Activated naive CD8-positive, alpha-beta T cell treated with anti-CD3 and anti-CD28 coated beads, Interleukin-2, amount 10 ng/mL, durations not matched to agents 7 days and 5 days (primary cell): ENCODE measurements around the gene CCNL2. TPM values are rescaled to one million over a fixed set of nuclear protein-coding genes. Genes with fewer than 3 reads are reported as not detected.

Experiments
- ATAC-seq: fragments of 150-1000 bp; cut with Tn5 transposase; one replicate; pipeline ENCODE4 v1.10.0; 2021; ENCODE audit warnings: low read depth, moderate library complexity
- POLR2A ChIA-PET: fragments of 350-600 bp; sonication (Branson Sonifier 250); formaldehyde crosslinking; loops from one replicate; lab custom pipeline; 2021; ENCODE audit warnings: antibody characterized with exemption; lab: Charles Lee
- DNase-seq: peaks from one replicate; pipeline ENCODE4 v3.0.0; 2021
- H3K27ac Mint-ChIP-seq: one replicate; pipeline ENCODE4 v1.8.0; 2022; ENCODE audit warnings: mild to moderate bottlenecking, mixed read lengths
- H3K27me3 Mint-ChIP-seq: one replicate; pipeline ENCODE4 v1.8.0; 2022; ENCODE audit warnings: mild to moderate bottlenecking, moderate library complexity, mixed read lengths
- H3K36me3 Mint-ChIP-seq: one replicate; pipeline ENCODE4 v1.8.0; 2021; ENCODE audit warnings: mild to moderate bottlenecking, mixed read lengths
- H3K4me1 Mint-ChIP-seq: one replicate; pipeline ENCODE4 v1.8.0; 2021; ENCODE audit warnings: mixed read lengths
- H3K4me3 Mint-ChIP-seq: one replicate; pipeline ENCODE4 v1.8.0; 2022; ENCODE audit warnings: mild to moderate bottlenecking, moderate library complexity, mixed read lengths
- H3K9me3 Mint-ChIP-seq: one replicate; pipeline ENCODE4 v1.8.0; 2021; ENCODE audit warnings: mixed read lengths
- microRNA-seq: library from miRNA; unstranded; fragments of <30 nt; microRNA quantifications from one replicate; pipeline ENCODE4 v1.2.0, GENCODE V29; 2022
- total RNA-seq, 2 experiments: library from RNA; stranded (reverse); gene quantifications; one replicate each; pipeline ENCODE4 v1.2.3, GENCODE V29; 2021

CCNL2 gene
- total RNA-seq, 2 experiments from 2014 or later, result 201 to 211 TPM

GRCh38 chr1:1336446-1336845, 62.7 kb downstream of the CCNL2 start:
- H3K4me3 Mint-ChIP-seq, result no peak overlapping the region
- no peak overlapping the region for H3K27ac Mint-ChIP-seq
- no peaks in the 10 kb centered on the region for H3K4me1 Mint-ChIP-seq
- peaks cover 9% of the 10 kb centered on the region for H3K36me3 Mint-ChIP-seq
- H3K9me3 Mint-ChIP-seq, result no peaks in the 10 kb centered on the region
- no peaks in the 10 kb centered on the region for H3K27me3 Mint-ChIP-seq
- ATAC-seq (no peak), DNase-seq (no peak)
- POLR2A ChIA-PET, result no interaction called here

- no peaks in the 10 kb centered on the region for H3K4me1 Mint-ChIP-seq
- H3K27me3 Mint-ChIP-seq, result no peaks in the 10 kb centered on the region
- H3K9me3 Mint-ChIP-seq, result no peaks in the 10 kb centered on the region
- no peak overlapping the region for H3K4me3 Mint-ChIP-seq
- ATAC-seq (no peak), DNase-seq (no peak)
- POLR2A ChIA-PET, result no interaction called here
- H3K27ac Mint-ChIP-seq, result no peak overlapping the region
- peaks cover 4% of the 10 kb centered on the region for H3K36me3 Mint-ChIP-seq
Observed at GRCh38 chr1:1335792-1336248, 63.3 kb downstream of the CCNL2 start.

Small RNAs within 50 kb of the gene (microRNA-seq; reads per million reads assigned to microRNA genes)
- not detected for gene MIR6808

Other genes with a start within 250 kb of the CCNL2 start
- gene TTLL10, start 225.5 kb downstream of the CCNL2 start, total RNA-seq, result not detected
- gene TNFRSF18, start 192.7 kb downstream of the CCNL2 start, total RNA-seq, result 10 to 100 TPM; 11.4 to 15.0 TPM
- 1 to 10 TPM; 2.4 to 3.1 TPM for gene TNFRSF4, start 185.2 kb downstream of the CCNL2 start, total RNA-seq
- gene SDF4, start 167.3 kb downstream of the CCNL2 start, total RNA-seq, result 100 to 1,000 TPM in 1 of 2 experiments, 10 to 100 TPM in 1; 99.1 to 103 TPM
- 10 to 100 TPM; 19.1 to 19.6 TPM for gene B3GALT6, start 167.1 kb downstream of the CCNL2 start, total RNA-seq
- gene C1QTNF12, start 152.6 kb downstream of the CCNL2 start, total RNA-seq, result 1 to 10 TPM; 2.2 to 4.4 TPM
- gene UBE2J2, start 125.5 kb downstream of the CCNL2 start, total RNA-seq, result 10 to 100 TPM; 75.7 to 78.1 TPM
- 1 to 10 TPM; 8.0 to 8.4 TPM for gene SCNN1D, start 118.9 kb downstream of the CCNL2 start, total RNA-seq
- 10 to 100 TPM; 80.2 to 86.3 TPM for gene ACAP3, start 91.4 kb downstream of the CCNL2 start, total RNA-seq
- 10 to 100 TPM; 22.3 to 22.4 TPM for gene PUSL1, start 90.7 kb downstream of the CCNL2 start, total RNA-seq
- gene INTS11, start 74.7 kb downstream of the CCNL2 start, total RNA-seq, result 100 to 1,000 TPM; 143 to 158 TPM
- gene CPTP, start 74.5 kb downstream of the CCNL2 start, total RNA-seq, result 10 to 100 TPM; 19.3 TPM
- gene TAS1R3, start 68.1 kb downstream of the CCNL2 start, total RNA-seq, result 1 to 10 TPM; 1.2 to 1.3 TPM
- 10 to 100 TPM; 35.5 to 37.4 TPM for gene DVL1, start 49.9 kb downstream of the CCNL2 start, total RNA-seq
- gene MXRA8, start 40.8 kb downstream of the CCNL2 start, total RNA-seq, result 1 to 10 TPM in 1 of 2 experiments, under 1 TPM in 1; 0.51 to 1.2 TPM
- gene AURKAIP1, start 24.1 kb downstream of the CCNL2 start, total RNA-seq, result 10 to 100 TPM; 87.3 to 97.1 TPM
- gene MRPL20, start 8.0 kb upstream of the CCNL2 start, total RNA-seq, result 100 to 1,000 TPM in 1 of 2 experiments, 10 to 100 TPM in 1; 98.6 to 101 TPM
- gene ANKRD65, start 21.9 kb upstream of the CCNL2 start, total RNA-seq, result not detected
- under 1 TPM; 0.36 to 0.85 TPM for gene VWA1, start 36.4 kb upstream of the CCNL2 start, total RNA-seq
- 1 to 10 TPM; 1.0 to 1.7 TPM for gene ATAD3C, start 50.4 kb upstream of the CCNL2 start, total RNA-seq
- 10 to 100 TPM; 35.2 to 37.9 TPM for gene ATAD3B, start 72.4 kb upstream of the CCNL2 start, total RNA-seq
- 10 to 100 TPM; 32.6 to 33.6 TPM for gene ATAD3A, start 112.8 kb upstream of the CCNL2 start, total RNA-seq
- gene TMEM240, start 141.3 kb upstream of the CCNL2 start, total RNA-seq, result 1 to 10 TPM; 1.2 to 1.9 TPM
- 100 to 1,000 TPM; 118 TPM for gene SSU72, start 175.5 kb upstream of the CCNL2 start, total RNA-seq
- gene FNDC10, start 200.8 kb upstream of the CCNL2 start, total RNA-seq, result 1 to 10 TPM; 4.4 to 4.6 TPM
- 10 to 100 TPM; 72.6 to 75.2 TPM for gene MIB2, start 216.2 kb upstream of the CCNL2 start, total RNA-seq
- 1 to 10 TPM; 5.2 to 6.7 TPM for gene MMP23B, start 232.8 kb upstream of the CCNL2 start, total RNA-seq